GM23338 (cell line): ENCODE measurements around the gene NAP1L4.

Experiments
- EZH2 ChIP-seq: fragments of 200-600 bp; sonication (generic); IDR thresholded peaks from one replicate; pipeline ENCODE4 v1.8.0; 2017; ENCODE audit warnings: antibody characterized with exemption, mild to moderate bottlenecking, low read depth; ENCODE audit not compliant: unreplicated experiment
- JUNB ChIP-seq: IDR thresholded peaks from one replicate; pipeline ENCODE4 v1.6.1; 2016; ENCODE audit warnings: antibody characterized with exemption; ENCODE audit not compliant: unreplicated experiment
- POLR2AphosphoS5 ChIP-seq: IDR thresholded peaks from 2 replicates; pipeline ENCODE4 v1.6.1; 2016; ENCODE audit warnings: antibody characterized with exemption, low read depth
- TF ChIP-seq, protein P1 (sequence below), 2 experiments: fragments of 200-600 bp in 1 of 2; sonication (generic) in 1 of 2; conservative IDR thresholded peaks; 2 replicates each; pipeline versions ENCODE4 v1.5.1 to v1.6.1; 2016 to 2017; ENCODE audit warnings: antibody characterized with exemption in 2 of 2, low read depth in 2 of 2, mild to moderate bottlenecking in 2 of 2, moderate library complexity in 1 of 2

DNA sequence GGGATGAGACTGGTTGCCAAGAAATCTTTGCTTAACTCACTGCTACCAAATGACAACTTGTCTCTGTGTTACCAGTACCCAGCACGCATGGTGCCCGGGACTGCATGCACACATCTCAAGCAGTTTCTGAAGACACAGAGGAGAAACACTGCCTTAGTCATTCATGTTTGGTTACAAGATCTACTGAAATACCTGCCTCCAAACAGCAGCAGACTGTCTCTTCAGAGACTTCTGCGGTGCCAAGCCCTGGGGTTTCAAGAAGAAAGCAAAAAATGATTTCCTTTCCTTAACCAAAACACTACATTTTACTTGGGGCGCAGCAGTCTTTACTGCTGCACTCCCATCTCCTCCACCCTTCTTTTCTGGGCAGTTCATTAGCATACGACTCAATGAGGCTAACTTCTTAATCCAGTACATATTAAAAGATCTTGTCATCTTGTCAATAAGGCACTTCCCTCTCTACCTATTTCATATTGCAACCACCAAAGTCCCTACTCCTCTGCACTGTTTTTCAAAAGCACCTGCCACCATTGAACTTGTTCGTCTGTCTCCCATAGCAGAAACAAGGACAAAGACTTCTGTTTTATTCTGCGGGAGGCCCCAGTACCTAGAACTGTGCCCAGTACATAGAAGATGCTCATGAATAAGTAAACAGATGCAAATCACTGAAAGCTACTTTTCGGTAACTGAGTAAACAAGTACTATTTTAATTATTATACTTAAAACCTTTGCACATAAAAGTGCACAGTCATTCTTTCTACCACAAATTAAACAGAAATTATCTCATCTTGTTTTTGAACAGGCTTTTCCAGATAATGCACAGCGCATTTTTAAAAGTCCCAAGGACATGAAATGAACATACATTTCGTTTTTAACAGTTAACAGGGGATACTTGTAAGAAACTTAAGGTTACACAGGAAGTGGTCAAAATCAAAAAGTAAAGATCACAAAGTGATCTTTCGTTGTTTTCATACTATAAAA, 4.0 kb downstream of the NAP1L4 start:
- TF ChIP-seq, protein P1, sequence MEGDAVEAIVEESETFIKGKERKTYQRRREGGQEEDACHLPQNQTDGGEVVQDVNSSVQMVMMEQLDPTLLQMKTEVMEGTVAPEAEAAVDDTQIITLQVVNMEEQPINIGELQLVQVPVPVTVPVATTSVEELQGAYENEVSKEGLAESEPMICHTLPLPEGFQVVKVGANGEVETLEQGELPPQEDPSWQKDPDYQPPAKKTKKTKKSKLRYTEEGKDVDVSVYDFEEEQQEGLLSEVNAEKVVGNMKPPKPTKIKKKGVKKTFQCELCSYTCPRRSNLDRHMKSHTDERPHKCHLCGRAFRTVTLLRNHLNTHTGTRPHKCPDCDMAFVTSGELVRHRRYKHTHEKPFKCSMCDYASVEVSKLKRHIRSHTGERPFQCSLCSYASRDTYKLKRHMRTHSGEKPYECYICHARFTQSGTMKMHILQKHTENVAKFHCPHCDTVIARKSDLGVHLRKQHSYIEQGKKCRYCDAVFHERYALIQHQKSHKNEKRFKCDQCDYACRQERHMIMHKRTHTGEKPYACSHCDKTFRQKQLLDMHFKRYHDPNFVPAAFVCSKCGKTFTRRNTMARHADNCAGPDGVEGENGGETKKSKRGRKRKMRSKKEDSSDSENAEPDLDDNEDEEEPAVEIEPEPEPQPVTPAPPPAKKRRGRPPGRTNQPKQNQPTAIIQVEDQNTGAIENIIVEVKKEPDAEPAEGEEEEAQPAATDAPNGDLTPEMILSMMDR (conservative IDR thresholded peaks at IDR 0.05; ENCODE audit: low read depth in 2 of 2) = no peak
- no peak for TF ChIP-seq EZH2
- no peak for TF ChIP-seq POLR2AphosphoS5
- TF ChIP-seq JUNB = no peak
